Transverse colon (tissue), 4 donors: ENCODE data around the gene VMP1.

Experiments used
- POLR2A ChIP-seq: fragments of 450-650 bp; IDR thresholded peaks from one replicate; pipeline ENCODE4 v1.6.1; 2016; ENCODE audit warnings: antibody characterized with exemption, mild to moderate bottlenecking, moderate library complexity
- POLR2AphosphoS5 ChIP-seq, 3 donors: sonication (generic); formaldehyde crosslinking; IDR thresholded peaks; one replicate each; pipeline ENCODE4 v1.6.1; 2016; ENCODE audit warnings: antibody characterized with exemption in 3 of 3
- TF ChIP-seq, protein P1 (sequence below), 5 experiments: fragments of 200-600 bp in 3 of 5; fragments of 450-650 bp in 2 of 5; sonication (generic) in 3 of 5; IDR thresholded peaks; 1 replicate in 2 of 5; 2 replicates in 3 of 5; pipeline ENCODE4 v1.5.1; 2016 to 2017; ENCODE audit warnings: antibody characterized with exemption in 5 of 5, inconsistent platforms in 3 of 5, mild to moderate bottlenecking in 2 of 5, moderate library complexity in 1 of 5

DNA sequence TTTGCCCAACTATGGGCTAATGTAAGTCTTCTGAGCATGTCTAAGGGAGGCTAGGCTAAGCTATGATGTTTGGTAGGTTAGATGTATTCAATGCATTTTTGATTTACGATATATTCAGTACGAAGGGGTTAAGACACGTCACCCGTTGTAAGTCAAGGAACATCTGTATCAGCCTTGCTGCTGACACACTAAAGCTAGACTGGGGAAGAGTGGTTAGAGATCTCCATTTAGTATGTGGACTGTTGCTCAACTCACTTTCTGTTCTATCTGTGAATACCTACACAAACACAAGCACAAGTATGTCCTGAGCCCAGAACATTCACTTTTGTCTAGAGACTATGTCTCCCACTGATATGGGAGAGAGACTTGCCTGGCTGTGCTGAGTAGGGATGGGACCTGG, 71.5 kb downstream of the VMP1 start:
- TF ChIP-seq POLR2AphosphoS5 (IDR thresholded peaks at IDR 0.05) (no peak), POLR2A (no peak)
- TF ChIP-seq, protein P1, sequence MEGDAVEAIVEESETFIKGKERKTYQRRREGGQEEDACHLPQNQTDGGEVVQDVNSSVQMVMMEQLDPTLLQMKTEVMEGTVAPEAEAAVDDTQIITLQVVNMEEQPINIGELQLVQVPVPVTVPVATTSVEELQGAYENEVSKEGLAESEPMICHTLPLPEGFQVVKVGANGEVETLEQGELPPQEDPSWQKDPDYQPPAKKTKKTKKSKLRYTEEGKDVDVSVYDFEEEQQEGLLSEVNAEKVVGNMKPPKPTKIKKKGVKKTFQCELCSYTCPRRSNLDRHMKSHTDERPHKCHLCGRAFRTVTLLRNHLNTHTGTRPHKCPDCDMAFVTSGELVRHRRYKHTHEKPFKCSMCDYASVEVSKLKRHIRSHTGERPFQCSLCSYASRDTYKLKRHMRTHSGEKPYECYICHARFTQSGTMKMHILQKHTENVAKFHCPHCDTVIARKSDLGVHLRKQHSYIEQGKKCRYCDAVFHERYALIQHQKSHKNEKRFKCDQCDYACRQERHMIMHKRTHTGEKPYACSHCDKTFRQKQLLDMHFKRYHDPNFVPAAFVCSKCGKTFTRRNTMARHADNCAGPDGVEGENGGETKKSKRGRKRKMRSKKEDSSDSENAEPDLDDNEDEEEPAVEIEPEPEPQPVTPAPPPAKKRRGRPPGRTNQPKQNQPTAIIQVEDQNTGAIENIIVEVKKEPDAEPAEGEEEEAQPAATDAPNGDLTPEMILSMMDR (IDR thresholded peaks at IDR 0.05), result no peak
